ENCODE data around the gene KYAT1.
"Not testable (repeated sequence)": the region's sequence is repeated elsewhere in the genome, so short reads cannot be mapped to it uniquely, and the experiment has no call there.

Gene KYAT1

GRCh38 chr9:128802482-128802881 lies 79.3 kb downstream of the KYAT1 start:
- Histone ChIP-seq H3K36me3 (ENCODE audit: control insufficient read depth, insufficient read depth, low read length) (peaks cover 21% of the 10 kb centered on the region), H3K4me3 (ENCODE audit: insufficient read depth, low read depth, low read length) (no peak overlapping the region), H3K27me3 (ENCODE audit: control insufficient read depth, insufficient read depth, low read length, poor library complexity, severe bottlenecking) (no peaks in the 10 kb centered on the region), H3K9me3 (ENCODE audit: control insufficient read depth, low read length) (no peaks in the 10 kb centered on the region), H3K27ac (ENCODE audit: insufficient read depth, low read depth, low read length, poor library complexity, severe bottlenecking) (no peak overlapping the region), H3K4me1 (ENCODE audit: control insufficient read depth, insufficient read depth, low read length) (no peaks in the 10 kb centered on the region)
- 89 to 95% methylated on average over 4 of the region's 4 CpGs for WGBS, 2 experiments

- Histone ChIP-seq H3K36me3 (ENCODE audit: control insufficient read depth, insufficient read depth, low read length) (peaks cover 11% of the 10 kb centered on the region), H3K4me1 (ENCODE audit: control insufficient read depth, insufficient read depth, low read length) (no peaks in the 10 kb centered on the region), H3K9me3 (ENCODE audit: control insufficient read depth, low read length) (no peaks in the 10 kb centered on the region), H3K4me3 (ENCODE audit: insufficient read depth, low read depth, low read length) (no peak overlapping the region), H3K27ac (ENCODE audit: insufficient read depth, low read depth, low read length, poor library complexity, severe bottlenecking) (no peak overlapping the region), H3K27me3 (ENCODE audit: control insufficient read depth, insufficient read depth, low read length, poor library complexity, severe bottlenecking) (no peaks in the 10 kb centered on the region)
- WGBS, 2 experiments: 92 to 96% methylated on average over 7 of the region's 7 CpGs
Measured at GRCh38 chr9:128800061-128800460, 81.7 kb downstream of the KYAT1 start.

- Histone ChIP-seq H3K27ac (ENCODE audit: insufficient read depth, low read depth, low read length, poor library complexity, severe bottlenecking) (no peak overlapping the region), H3K4me3 (ENCODE audit: insufficient read depth, low read depth, low read length) (no peak overlapping the region), H3K4me1 (ENCODE audit: control insufficient read depth, insufficient read depth, low read length) (no peaks in the 10 kb centered on the region), H3K36me3 (ENCODE audit: control insufficient read depth, insufficient read depth, low read length) (peaks cover 12% of the 10 kb centered on the region), H3K27me3 (ENCODE audit: control insufficient read depth, insufficient read depth, low read length, poor library complexity, severe bottlenecking) (no peaks in the 10 kb centered on the region), H3K9me3 (ENCODE audit: control insufficient read depth, low read length) (no peaks in the 10 kb centered on the region)
- 87 to 88% methylated on average over 8 of the region's 8 CpGs for WGBS, 2 experiments
Measured at GRCh38 chr9:128798896-128799295, 82.9 kb downstream of the KYAT1 start.

- H3K9me3 ChIP-seq (ENCODE audit: control insufficient read depth, low read length); H3K27me3 ChIP-seq (ENCODE audit: control insufficient read depth, insufficient read depth, low read length, poor library complexity, severe bottlenecking); H3K27ac ChIP-seq (ENCODE audit: insufficient read depth, low read depth, low read length, poor library complexity, severe bottlenecking); H3K4me1 ChIP-seq (ENCODE audit: control insufficient read depth, insufficient read depth, low read length); H3K4me3 ChIP-seq (ENCODE audit: insufficient read depth, low read depth, low read length): not testable (repeated sequence)
- H3K36me3 ChIP-seq (ENCODE audit: control insufficient read depth, insufficient read depth, low read length): peaks cover 22% of the 10 kb centered on the region
- WGBS, 2 experiments: 42 to 47% methylated on average over 2 of the region's 2 CpGs
Measured at GRCh38 chr9:128794961-128795360, 86.8 kb downstream of the KYAT1 start.

GRCh38 chr9:128792978-128793686 lies 88.6 kb downstream of the KYAT1 start:
- H3K36me3 ChIP-seq (ENCODE audit: control insufficient read depth, insufficient read depth, low read length): peaks cover 17% of the 10 kb centered on the region
- 91 to 95% methylated on average over 8 of the region's 8 CpGs for WGBS, 2 experiments
- no peak overlapping the region for H3K27ac ChIP-seq (ENCODE audit: insufficient read depth, low read depth, low read length, poor library complexity, severe bottlenecking)

GRCh38 chr9:128792134-128792533 lies 89.6 kb downstream of the KYAT1 start:
- H3K36me3 ChIP-seq (ENCODE audit: control insufficient read depth, insufficient read depth, low read length): peaks cover 16% of the 10 kb centered on the region
- no peaks in the 10 kb centered on the region for H3K9me3 ChIP-seq (ENCODE audit: control insufficient read depth, low read length)
- no peaks in the 10 kb centered on the region for H3K27me3 ChIP-seq (ENCODE audit: control insufficient read depth, insufficient read depth, low read length, poor library complexity, severe bottlenecking)
- H3K4me1 ChIP-seq (ENCODE audit: control insufficient read depth, insufficient read depth, low read length): no peaks in the 10 kb centered on the region
- no peak overlapping the region for H3K4me3 ChIP-seq (ENCODE audit: insufficient read depth, low read depth, low read length)
- no peak overlapping the region for H3K27ac ChIP-seq (ENCODE audit: insufficient read depth, low read depth, low read length, poor library complexity, severe bottlenecking)
- WGBS, 2 experiments: 92 to 95% methylated on average over 9 of the region's 9 CpGs

More at GRCh38 chr9:128792978-128793686, 88.6 kb downstream of the KYAT1 start:
- Histone ChIP-seq H3K4me1 (ENCODE audit: control insufficient read depth, insufficient read depth, low read length) (no peaks in the 10 kb centered on the region), H3K9me3 (ENCODE audit: control insufficient read depth, low read length) (no peaks in the 10 kb centered on the region), H3K4me3 (ENCODE audit: insufficient read depth, low read depth, low read length) (no peak overlapping the region), H3K27me3 (ENCODE audit: control insufficient read depth, insufficient read depth, low read length, poor library complexity, severe bottlenecking) (no peaks in the 10 kb centered on the region)

- no peaks in the 10 kb centered on the region for H3K9me3 ChIP-seq (ENCODE audit: control insufficient read depth, low read length)
- H3K27ac ChIP-seq (ENCODE audit: insufficient read depth, low read depth, low read length, poor library complexity, severe bottlenecking): no peak overlapping the region
- WGBS, 2 experiments: 90 to 94% methylated on average over 4 of the region's 4 CpGs
- H3K36me3 ChIP-seq (ENCODE audit: control insufficient read depth, insufficient read depth, low read length): peaks cover 10% of the 10 kb centered on the region
- H3K4me1 ChIP-seq (ENCODE audit: control insufficient read depth, insufficient read depth, low read length): no peaks in the 10 kb centered on the region
- H3K27me3 ChIP-seq (ENCODE audit: control insufficient read depth, insufficient read depth, low read length, poor library complexity, severe bottlenecking): no peaks in the 10 kb centered on the region
- H3K4me3 ChIP-seq (ENCODE audit: insufficient read depth, low read depth, low read length): no peak overlapping the region
Measured at GRCh38 chr9:128790536-128790935, 91.2 kb downstream of the KYAT1 start.

- Histone ChIP-seq H3K36me3 (ENCODE audit: control insufficient read depth, insufficient read depth, low read length) (peaks cover 5% of the 10 kb centered on the region), H3K4me3 (ENCODE audit: insufficient read depth, low read depth, low read length) (peak overlapping the region; percentile 89), H3K27ac (ENCODE audit: insufficient read depth, low read depth, low read length, poor library complexity, severe bottlenecking) (no peak overlapping the region), H3K9me3 (ENCODE audit: control insufficient read depth, low read length) (no peaks in the 10 kb centered on the region), H3K27me3 (ENCODE audit: control insufficient read depth, insufficient read depth, low read length, poor library complexity, severe bottlenecking) (no peaks in the 10 kb centered on the region), H3K4me1 (ENCODE audit: control insufficient read depth, insufficient read depth, low read length) (no peaks in the 10 kb centered on the region)
- 89 to 97% methylated on average over 1 of the region's 1 CpG for WGBS, 2 experiments
Measured at GRCh38 chr9:128788445-128788844, 93.3 kb downstream of the KYAT1 start.

GRCh38 chr9:128787659-128788058 lies 94.1 kb downstream of the KYAT1 start:
- H3K4me1 ChIP-seq (ENCODE audit: control insufficient read depth, insufficient read depth, low read length): no peaks in the 10 kb centered on the region
- H3K27me3 ChIP-seq (ENCODE audit: control insufficient read depth, insufficient read depth, low read length, poor library complexity, severe bottlenecking): no peaks in the 10 kb centered on the region
- H3K27ac ChIP-seq (ENCODE audit: insufficient read depth, low read depth, low read length, poor library complexity, severe bottlenecking): no peak overlapping the region
- no peaks in the 10 kb centered on the region for H3K9me3 ChIP-seq (ENCODE audit: control insufficient read depth, low read length)
- peaks cover 3% of the 10 kb centered on the region for H3K36me3 ChIP-seq (ENCODE audit: control insufficient read depth, insufficient read depth, low read length)
- H3K4me3 ChIP-seq (ENCODE audit: insufficient read depth, low read depth, low read length): peak overlapping the region; percentile 89
- 22 to 23% methylated on average over 6 of the region's 7 CpGs for WGBS, 2 experiments

- peaks cover 3% of the 10 kb centered on the region for H3K36me3 ChIP-seq (ENCODE audit: control insufficient read depth, insufficient read depth, low read length)
- no peaks in the 10 kb centered on the region for H3K27me3 ChIP-seq (ENCODE audit: control insufficient read depth, insufficient read depth, low read length, poor library complexity, severe bottlenecking)
- no peaks in the 10 kb centered on the region for H3K4me1 ChIP-seq (ENCODE audit: control insufficient read depth, insufficient read depth, low read length)
- H3K9me3 ChIP-seq (ENCODE audit: control insufficient read depth, low read length): no peaks in the 10 kb centered on the region
- H3K27ac ChIP-seq (ENCODE audit: insufficient read depth, low read depth, low read length, poor library complexity, severe bottlenecking): peak within 1 kb of the TSS; percentile 74
- H3K4me3 ChIP-seq (ENCODE audit: insufficient read depth, low read depth, low read length): peak within 1 kb of the TSS; percentile 89
- 10% methylated on average over 64 of the region's 64 CpGs for WGBS, 2 experiments
Measured at GRCh38 chr9:128786681-128787601, 94.8 kb downstream of the KYAT1 start, which contains the start of gene TBC1D13. TSS of gene TBC1D13 (plus strand) at chr9:128787253. CDS start at chr9:128787354, 101 bp downstream.

All from ectodermal cell (in vitro differentiated cells).